Smooth muscle cell of the brain vasculature (primary cell): ENCODE measurements around the gene EPB42.
A peak's percentile ranks its signal among the peaks of the same experiment; 100 is the strongest.
"Not testable (repeated sequence)": the region's sequence is repeated elsewhere in the genome, so short reads cannot be mapped to it uniquely, and the experiment has no call there.

Experiments
- DNase-seq: peaks from one replicate; pipeline ENCODE4 v3.0.0-alpha.2; 2012; ENCODE audit warnings: low read depth, low spot score

EPB42 gene

GRCh38 chr15:43212299-43212698, 8.5 kb downstream of the EPB42 start:
- no peak for DNase-seq

GRCh38 chr15:43211224-43211735, 9.5 kb downstream of the EPB42 start:
- no peak for DNase-seq

- DNase-seq, result no peak
Measured at GRCh38 chr15:43210807-43211206, 10.0 kb downstream of the EPB42 start.

GRCh38 chr15:43210172-43210745, 10.6 kb downstream of the EPB42 start:
- no peak for DNase-seq

GRCh38 chr15:43209059-43209824, 11.6 kb downstream of the EPB42 start:
- no peak for DNase-seq

- no peak for DNase-seq
Measured at GRCh38 chr15:43208052-43209002, 12.5 kb downstream of the EPB42 start.

GRCh38 chr15:43207024-43207423, 13.8 kb downstream of the EPB42 start:
- DNase-seq, result no peak

GRCh38 chr15:43206054-43206453, 14.8 kb downstream of the EPB42 start:
- no peak for DNase-seq

- peak; percentile 13 for DNase-seq
Measured at GRCh38 chr15:43204016-43204901, 16.6 kb downstream of the EPB42 start.

GRCh38 chr15:43199945-43200488, 20.8 kb downstream of the EPB42 start:
- DNase-seq, result no peak

- DNase-seq, result no peak
Measured at GRCh38 chr15:43198992-43199391, 21.8 kb downstream of the EPB42 start.

GRCh38 chr15:43198556-43198955, 22.3 kb downstream of the EPB42 start:
- not testable (repeated sequence) for DNase-seq

GRCh38 chr15:43197773-43198172, 23.0 kb downstream of the EPB42 start:
- DNase-seq, result not testable (repeated sequence)

- no peak for DNase-seq
Measured at GRCh38 chr15:43196760-43197548, 23.9 kb downstream of the EPB42 start.

GRCh38 chr15:43194795-43195194, 26.0 kb downstream of the EPB42 start:
- DNase-seq, result no peak

GRCh38 chr15:43193710-43194109, 27.1 kb downstream of the EPB42 start:
- DNase-seq, result no peak

- DNase-seq, result no peak
Measured at GRCh38 chr15:43190178-43190577, 30.6 kb downstream of the EPB42 start.

GRCh38 chr15:43189296-43189695, 31.5 kb downstream of the EPB42 start:
- DNase-seq, result no peak

- no peak for DNase-seq
Measured at GRCh38 chr15:43187544-43188155, 33.2 kb downstream of the EPB42 start.

GRCh38 chr15:43186003-43186353, 34.8 kb downstream of the EPB42 start:
- no peak for DNase-seq
